GM12873 (cell line): Measurements from ENCODE around the gene FXYD2.

ENCODE experiments used
- TF ChIP-seq, protein P1 (sequence below): IDR thresholded peaks from 2 replicates; pipeline ENCODE4 v1.5.1; 2012; ENCODE audit warnings: low read depth, mild to moderate bottlenecking, moderate library complexity, low read length, control low read depth; ENCODE audit not compliant: insufficient read depth; ENCODE audit errors: missing control alignments

FXYD2 gene

DNA sequence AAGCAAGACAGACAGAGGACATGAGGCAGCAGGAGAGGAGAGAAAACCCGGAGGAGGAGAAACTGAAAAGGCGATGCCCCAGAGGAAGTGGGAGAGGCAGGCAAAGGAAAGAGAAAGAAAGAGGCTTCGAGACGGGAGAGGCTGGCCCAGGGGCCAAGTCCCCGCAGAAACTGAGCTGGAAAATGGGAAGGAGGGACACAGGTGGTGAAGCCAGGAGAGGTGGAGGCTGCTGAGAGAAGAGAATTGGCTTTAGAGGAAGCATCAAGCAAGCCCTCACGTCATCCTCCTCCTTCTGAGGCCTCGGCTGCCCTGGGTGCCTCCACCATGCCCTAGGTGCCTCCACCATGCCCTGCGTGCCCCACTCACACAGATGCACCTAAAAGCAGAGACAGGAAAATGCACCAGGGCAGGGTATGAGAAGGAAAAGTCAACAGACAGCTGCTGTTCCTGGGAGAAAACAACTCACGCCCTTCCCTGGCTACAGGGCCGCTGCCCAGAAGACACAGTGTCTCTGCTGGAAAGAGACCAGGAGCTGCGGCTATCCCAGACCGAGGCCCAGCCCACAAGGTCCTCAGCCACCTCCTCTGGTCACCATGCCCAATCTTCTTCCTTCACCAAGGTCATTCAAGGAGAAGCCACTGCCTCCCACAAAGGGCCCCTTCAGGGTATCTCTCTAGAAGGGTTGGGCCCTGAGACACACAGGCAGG, 37.6 kb upstream of the FXYD2 start:
- TF ChIP-seq, protein P1, sequence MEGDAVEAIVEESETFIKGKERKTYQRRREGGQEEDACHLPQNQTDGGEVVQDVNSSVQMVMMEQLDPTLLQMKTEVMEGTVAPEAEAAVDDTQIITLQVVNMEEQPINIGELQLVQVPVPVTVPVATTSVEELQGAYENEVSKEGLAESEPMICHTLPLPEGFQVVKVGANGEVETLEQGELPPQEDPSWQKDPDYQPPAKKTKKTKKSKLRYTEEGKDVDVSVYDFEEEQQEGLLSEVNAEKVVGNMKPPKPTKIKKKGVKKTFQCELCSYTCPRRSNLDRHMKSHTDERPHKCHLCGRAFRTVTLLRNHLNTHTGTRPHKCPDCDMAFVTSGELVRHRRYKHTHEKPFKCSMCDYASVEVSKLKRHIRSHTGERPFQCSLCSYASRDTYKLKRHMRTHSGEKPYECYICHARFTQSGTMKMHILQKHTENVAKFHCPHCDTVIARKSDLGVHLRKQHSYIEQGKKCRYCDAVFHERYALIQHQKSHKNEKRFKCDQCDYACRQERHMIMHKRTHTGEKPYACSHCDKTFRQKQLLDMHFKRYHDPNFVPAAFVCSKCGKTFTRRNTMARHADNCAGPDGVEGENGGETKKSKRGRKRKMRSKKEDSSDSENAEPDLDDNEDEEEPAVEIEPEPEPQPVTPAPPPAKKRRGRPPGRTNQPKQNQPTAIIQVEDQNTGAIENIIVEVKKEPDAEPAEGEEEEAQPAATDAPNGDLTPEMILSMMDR, result no peak

DNA sequence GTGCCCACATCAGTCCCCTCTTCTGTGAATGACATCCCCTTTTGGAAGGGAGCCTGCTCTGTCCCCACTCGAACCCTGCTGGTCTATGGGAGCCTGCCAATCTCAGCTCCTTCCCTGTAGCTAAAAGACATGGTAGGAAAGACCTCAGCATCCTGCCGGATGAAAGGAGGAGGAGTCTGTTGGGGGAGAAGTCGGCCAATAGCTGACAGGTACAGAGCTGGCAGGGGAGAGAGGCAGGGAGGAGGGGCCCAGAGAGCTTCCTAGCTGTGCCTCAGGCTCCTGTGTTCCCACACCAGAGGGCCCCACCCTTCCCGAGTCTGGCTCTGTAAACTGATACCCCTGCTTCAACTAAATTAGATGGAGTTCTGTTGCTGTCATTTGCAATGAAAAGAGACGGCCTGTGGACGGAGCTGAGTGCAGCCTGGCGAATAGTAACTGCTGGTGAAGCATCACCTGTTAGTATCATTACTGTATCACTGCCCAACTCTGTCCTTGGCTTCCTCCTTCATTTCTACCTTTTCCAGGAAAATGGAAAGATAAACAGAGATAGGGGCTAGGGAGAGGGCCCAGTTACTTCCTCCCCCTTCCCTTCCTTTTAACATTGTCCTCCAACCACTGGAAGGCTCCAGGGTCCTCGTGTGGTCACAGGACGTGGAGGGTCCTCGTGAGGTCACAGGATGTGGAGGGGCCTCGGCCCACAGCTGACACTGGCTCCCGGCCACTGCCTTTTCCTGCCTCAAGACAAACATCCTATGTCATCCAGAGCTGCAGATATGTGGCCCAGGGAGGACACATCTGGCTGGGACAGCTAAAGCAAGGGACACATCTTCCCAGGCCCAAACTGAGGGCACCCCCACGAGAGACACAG, 36.8 kb upstream of the FXYD2 start:
- TF ChIP-seq, protein P1, result no peak

DNA sequence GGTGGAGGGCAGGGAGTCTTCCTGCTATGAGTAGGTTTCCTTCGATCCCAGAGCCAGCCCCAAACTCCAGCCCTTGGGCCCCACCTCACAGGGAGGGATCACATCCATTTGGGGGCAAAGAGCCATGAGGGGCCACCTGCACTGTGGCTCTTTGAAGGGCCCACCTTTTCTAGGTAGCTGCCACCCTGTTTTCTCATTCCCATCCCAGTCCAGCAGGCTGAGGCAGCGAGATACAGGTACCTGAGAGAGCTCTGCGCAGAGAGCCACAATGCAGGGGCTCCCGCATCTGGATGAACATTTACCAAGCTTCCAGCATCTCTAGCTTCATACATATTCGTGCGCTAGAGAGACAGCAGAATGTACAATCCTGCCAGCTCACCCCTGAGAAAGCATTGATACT, 35.6 kb upstream of the FXYD2 start:
- TF ChIP-seq, protein P1, result no peak

DNA sequence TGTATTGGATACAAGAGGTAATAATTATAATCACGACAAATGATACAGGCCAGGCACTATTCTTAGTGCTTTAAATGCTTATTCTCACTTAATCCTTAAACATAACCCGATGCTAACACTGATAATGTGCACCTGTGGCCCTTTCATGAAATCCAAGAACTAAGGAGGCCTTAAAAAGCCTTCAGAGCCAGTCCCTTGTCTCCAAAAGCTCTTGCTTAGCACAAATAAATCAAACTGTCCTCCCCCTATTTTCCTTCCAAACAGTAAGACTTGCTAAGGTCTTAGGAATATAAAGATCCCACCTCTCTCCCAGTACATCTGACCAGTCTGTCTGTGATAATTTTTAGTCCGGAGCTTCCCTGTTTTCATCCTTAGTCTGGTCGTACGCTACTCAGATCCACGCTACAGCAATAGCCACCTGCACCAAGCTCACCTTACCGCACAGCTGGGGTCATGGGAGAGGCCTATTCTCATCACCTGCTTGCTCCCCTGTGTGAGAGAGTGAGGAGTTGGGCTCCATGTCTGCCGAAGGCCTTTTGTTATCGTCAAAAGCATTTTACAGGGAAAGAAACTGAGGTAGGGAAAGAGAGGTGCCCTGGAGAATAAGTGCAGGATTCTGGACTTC, 35.1 kb upstream of the FXYD2 start:
- TF ChIP-seq, protein P1, result no peak

DNA sequence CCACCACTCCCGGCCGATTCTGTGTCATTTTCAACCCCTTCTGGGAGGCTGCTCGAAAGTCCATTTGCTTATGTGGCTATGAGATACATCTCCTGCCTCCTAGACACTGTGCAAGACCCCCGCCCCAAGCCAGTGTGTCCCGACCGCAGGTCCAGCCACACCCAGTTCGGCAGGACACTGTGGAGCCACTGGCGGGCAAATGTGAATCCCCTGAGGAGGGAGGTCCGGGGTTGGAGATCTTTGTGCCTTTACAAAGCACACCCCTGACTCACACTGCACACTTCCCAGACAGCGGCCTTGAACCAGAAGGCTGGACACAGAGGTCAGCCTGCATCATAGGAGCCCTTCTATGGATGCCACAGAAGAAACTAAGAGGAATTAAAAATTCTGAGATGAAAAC, 34.5 kb upstream of the FXYD2 start:
- TF ChIP-seq, protein P1, result no peak

DNA sequence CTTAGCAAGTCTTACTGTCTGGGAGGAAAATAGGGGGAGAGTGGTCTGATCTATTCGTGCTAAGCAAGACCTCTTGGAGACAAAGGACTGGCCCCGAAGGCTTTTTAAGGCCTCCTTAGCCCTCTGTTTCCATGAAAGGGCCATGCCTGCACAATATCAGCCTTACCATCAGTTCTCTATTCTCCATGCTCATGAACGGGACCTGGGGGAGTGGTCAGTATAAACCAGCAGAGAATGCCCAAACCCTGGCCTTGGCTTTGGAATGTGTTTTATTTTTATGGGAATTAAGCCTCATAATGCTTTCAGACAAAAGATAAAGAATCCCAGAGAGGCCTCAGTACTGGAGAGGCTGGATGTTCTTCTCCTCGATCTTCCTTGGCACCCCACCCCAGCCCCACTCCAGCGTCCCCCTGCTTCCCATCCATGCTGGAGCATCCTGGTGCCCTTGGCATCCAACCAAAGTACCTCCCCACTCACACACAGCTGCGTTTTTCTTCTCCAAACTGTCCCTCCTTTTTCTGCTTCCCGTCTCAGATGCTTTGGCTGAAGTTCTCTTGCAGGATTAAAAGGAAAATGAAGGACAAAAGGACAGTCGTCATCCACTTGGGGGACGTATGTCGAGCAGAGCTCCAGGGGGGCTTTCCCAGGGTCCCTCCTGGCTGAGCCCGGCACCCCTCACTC, 33.3 kb upstream of the FXYD2 start:
- TF ChIP-seq, protein P1, result no peak
